H9 (cell line): ENCODE results near the gene ICAM4. TPM values are rescaled to one million over a fixed set of nuclear protein-coding genes. Genes with fewer than 3 reads are reported as not detected.

Source experiments
- DNase-seq: peaks from one replicate; pipeline ENCODE4 v3.0.0-alpha.2; 2017
- H2AFZ ChIP-seq: one replicate; pipeline ENCODE4 v1.6.1; 2013; ENCODE audit warnings: mild to moderate bottlenecking, low read length, control low read depth, moderate library complexity
- H2AK5ac ChIP-seq: 2 replicates; pipeline ENCODE4 v1.6.1; 2013; ENCODE audit warnings: low read length, control low read depth, mixed read lengths; ENCODE audit not compliant: insufficient read length
- H2BK120ac ChIP-seq: one replicate; pipeline ENCODE4 v1.6.1; 2013; ENCODE audit warnings: low read depth, mild to moderate bottlenecking, low read length, control low read depth, inconsistent platforms; ENCODE audit not compliant: poor library complexity, severe bottlenecking
- H2BK12ac ChIP-seq: 2 replicates; pipeline ENCODE4 v1.6.1; 2013; ENCODE audit warnings: low read length, control low read depth, mixed read lengths, low read depth; ENCODE audit not compliant: insufficient read length
- H2BK15ac ChIP-seq: 2 replicates; pipeline ENCODE4 v1.6.1; 2013; ENCODE audit warnings: low read depth, low read length, control low read depth
- H2BK20ac ChIP-seq: one replicate; pipeline ENCODE4 v1.6.1; 2013; ENCODE audit warnings: low read depth, mild to moderate bottlenecking, low read length, control low read depth, inconsistent platforms; ENCODE audit not compliant: poor library complexity, severe bottlenecking
- H2BK5ac ChIP-seq: 2 replicates; pipeline ENCODE4 v1.6.1; 2013; ENCODE audit warnings: low read length, control low read depth, mixed read lengths; ENCODE audit not compliant: insufficient read length
- H3K14ac ChIP-seq: 2 replicates; pipeline ENCODE4 v1.6.1; 2013; ENCODE audit warnings: low read length, control low read depth; ENCODE audit not compliant: insufficient read depth
- H3K18ac ChIP-seq: 2 replicates; pipeline ENCODE4 v1.6.1; 2013; ENCODE audit warnings: low read depth, mild to moderate bottlenecking, mixed read lengths, low read length, control low read depth; ENCODE audit not compliant: insufficient read length
- H3K23ac ChIP-seq: 2 replicates; pipeline ENCODE4 v1.6.1; 2013; ENCODE audit warnings: low read length, control low read depth, mixed read lengths, low read depth; ENCODE audit not compliant: insufficient read length
- H3K23me2 ChIP-seq: 2 replicates; pipeline ENCODE4 v1.6.1; 2013; ENCODE audit warnings: low read depth, mild to moderate bottlenecking, mixed read lengths, low read length, control low read depth; ENCODE audit not compliant: insufficient read length, poor library complexity, severe bottlenecking
- H3K27ac ChIP-seq: 2 replicates; pipeline ENCODE4 v1.5.1; 2013; ENCODE audit warnings: low read length, control low read depth, mixed read lengths, low read depth; ENCODE audit not compliant: insufficient read length
- H3K27me3 ChIP-seq: 2 replicates; pipeline ENCODE4 v1.6.1; 2013; ENCODE audit warnings: low read length, control low read depth, inconsistent platforms; ENCODE audit not compliant: insufficient read depth
- H3K4ac ChIP-seq: 2 replicates; pipeline ENCODE4 v1.6.1; 2013; ENCODE audit warnings: low read depth, mild to moderate bottlenecking, control low read depth, inconsistent platforms, low read length, moderate library complexity
- H3K4me1 ChIP-seq: 2 replicates; pipeline ENCODE4 v1.6.1; 2013; ENCODE audit warnings: low read length, control low read depth, inconsistent platforms; ENCODE audit not compliant: insufficient read depth
- H3K4me2 ChIP-seq: 2 replicates; pipeline ENCODE4 v1.6.1; 2013; ENCODE audit warnings: low read length, control low read depth, mixed read lengths; ENCODE audit not compliant: insufficient read length, insufficient read depth
- H3K56ac ChIP-seq: 2 replicates; pipeline ENCODE4 v1.6.1; 2013; ENCODE audit warnings: low read depth, mild to moderate bottlenecking, mixed read lengths, low read length, control low read depth; ENCODE audit not compliant: insufficient read length
- H3K79me1 ChIP-seq: 2 replicates; pipeline ENCODE4 v1.6.1; 2013; ENCODE audit warnings: low read depth, mild to moderate bottlenecking, moderate library complexity, low read length, control low read depth, inconsistent platforms; ENCODE audit not compliant: insufficient read depth, poor library complexity, severe bottlenecking
- H3K79me2 ChIP-seq: 2 replicates; pipeline ENCODE4 v1.6.1; 2013; ENCODE audit warnings: low read length, control low read depth, inconsistent platforms; ENCODE audit not compliant: insufficient read depth
- H3K9ac ChIP-seq: 2 replicates; pipeline ENCODE4 v1.6.1; 2013; ENCODE audit warnings: low read length, control low read depth, mixed read lengths; ENCODE audit not compliant: insufficient read length; ENCODE audit errors: extremely low read depth
- H3K9me3 ChIP-seq: one replicate; pipeline ENCODE4 v1.6.1; 2013; ENCODE audit warnings: low read depth, low read length, inconsistent platforms; ENCODE audit not compliant: control insufficient read depth
- H3T11ph ChIP-seq: one replicate; pipeline ENCODE4 v1.6.1; 2013; ENCODE audit warnings: mild to moderate bottlenecking, low read length, control low read depth, inconsistent platforms
- H4K20me1 ChIP-seq: one replicate; pipeline ENCODE4 v1.6.1; 2013; ENCODE audit not compliant: control insufficient read depth, insufficient read length, insufficient read depth
- H4K5ac ChIP-seq: 2 replicates; pipeline ENCODE4 v1.6.1; 2013; ENCODE audit warnings: low read depth, mild to moderate bottlenecking, mixed read lengths, low read length, control low read depth; ENCODE audit not compliant: insufficient read length
- H4K8ac ChIP-seq: replicated peaks from 2 replicates; pipeline ENCODE4 v1.6.1; 2013; ENCODE audit warnings: low read length, control low read depth, mixed read lengths, low read depth; ENCODE audit not compliant: insufficient read length
- H4K91ac ChIP-seq: 2 replicates; pipeline ENCODE4 v1.6.1; 2013; ENCODE audit warnings: low read depth, mild to moderate bottlenecking, moderate library complexity, mixed read lengths, low read length, control low read depth; ENCODE audit not compliant: insufficient read length
- H3K27ac Mint-ChIP-seq, 3 experiments: 2 replicates in 2 of 3; 3 replicates in 1 of 3; pipeline ENCODE4 v1.8.0; 2020 to 2021; ENCODE audit warnings: mixed read lengths in 3 of 3, mild to moderate bottlenecking in 1 of 3, moderate library complexity in 1 of 3
- H3K27me3 Mint-ChIP-seq: 2 replicates; pipeline ENCODE4 v1.8.0; 2021; ENCODE audit warnings: low read depth, mild to moderate bottlenecking, moderate library complexity, mixed read lengths
- H3K36me3 Mint-ChIP-seq, 3 experiments: 2 replicates in 2 of 3; 3 replicates in 1 of 3; pipeline ENCODE4 v1.8.0; 2020 to 2021; ENCODE audit warnings: low read depth in 3 of 3, mixed read lengths in 3 of 3; ENCODE audit not compliant: insufficient read depth in 1 of 3
- H3K4me1 Mint-ChIP-seq, 2 experiments: 2 replicates each; pipeline ENCODE4 v1.8.0; 2020; ENCODE audit warnings: mixed read lengths in 2 of 2
- H3K4me3 Mint-ChIP-seq, 2 experiments: 2 replicates in 1 of 2; 3 replicates in 1 of 2; pipeline ENCODE4 v1.8.0; 2020 to 2021; ENCODE audit warnings: mild to moderate bottlenecking in 2 of 2, mixed read lengths in 2 of 2, moderate library complexity in 1 of 2
- H3K9me3 Mint-ChIP-seq, 2 experiments: 2 replicates in 1 of 2; 3 replicates in 1 of 2; pipeline ENCODE4 v1.8.0; 2020; ENCODE audit warnings: mild to moderate bottlenecking in 2 of 2, mixed read lengths in 2 of 2, moderate library complexity in 1 of 2
- WGBS: extraction: QIAGEN DNeasy Blood & Tissue Kit; methylation state at CpG from one replicate; pipeline ENCODE4 v1.1.7; 2013; ENCODE audit warnings: missing lambda C conversion rate, low lambda C conversion rate, mixed read lengths; ENCODE audit not compliant: insufficient read length; ENCODE audit errors: extremely low coverage; 5-methylcytosine and 5-hydroxymethylcytosine counted together
- total RNA-seq: library from RNA; stranded (reverse); gene quantifications from 2 replicates; pipeline ENCODE4 v1.2.1, GENCODE V29; 2021
- TF ChIP-seq, protein P1 (sequence below): fragments of 200-600 bp; sonication (generic); conservative IDR thresholded peaks from 3 replicates; pipeline ENCODE4 v1.8.0; 2021; ENCODE audit warnings: antibody characterized with exemption, mild to moderate bottlenecking

ICAM4 gene
- total RNA-seq, 1 experiment from 2014 or later: 1.1 TPM

DNA sequence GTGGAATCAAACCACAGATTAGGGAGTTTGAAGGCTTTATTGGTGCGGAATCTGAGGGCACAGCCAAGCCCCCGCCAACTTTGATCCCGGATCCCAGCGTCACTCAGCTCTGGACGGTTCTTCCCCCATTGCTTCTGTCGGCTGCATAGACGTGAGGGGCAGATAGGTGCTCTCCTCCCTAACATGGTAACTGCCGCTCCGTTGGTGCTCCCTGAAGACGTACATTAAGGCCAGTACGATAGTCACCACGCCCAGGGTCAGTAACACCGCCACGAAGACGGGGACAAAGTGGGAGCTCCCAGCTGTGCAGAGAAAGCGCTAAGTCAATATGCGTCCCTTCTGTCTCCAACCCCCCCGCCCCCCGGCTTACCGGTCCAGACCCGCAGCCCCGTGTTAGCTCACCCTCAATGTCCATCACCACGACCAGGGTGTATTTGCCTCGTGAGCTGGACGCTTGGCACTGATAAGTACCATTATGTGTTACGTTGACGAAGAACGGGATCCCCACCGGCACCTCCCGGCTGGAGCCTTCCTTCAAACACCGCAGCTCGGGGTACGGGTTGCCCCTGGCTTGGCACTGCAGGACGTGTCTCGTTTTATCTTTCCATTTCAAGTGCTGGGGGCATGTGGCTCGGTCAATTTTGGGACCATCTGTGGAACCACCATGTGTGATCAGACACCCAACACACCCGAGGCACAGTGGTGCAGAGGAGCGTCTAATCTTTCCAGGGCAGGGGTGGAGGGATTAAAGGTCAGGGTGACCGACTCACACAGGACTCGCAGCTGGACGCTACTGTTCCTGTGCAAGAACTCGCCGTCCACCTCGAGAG lies 47.2 kb downstream of the ICAM4 start:
- H3K27me3 ChIP-seq: no peaks in the 10 kb centered on the region; the same call in 1 of the 2 replicates
- no peak overlapping the region for H2AK5ac ChIP-seq
- peak overlapping the region; percentile 45 for H3K9ac ChIP-seq
- no peak overlapping the region for H2BK12ac ChIP-seq
- no peak overlapping the region for H3K56ac ChIP-seq
- H3K14ac ChIP-seq: no peak overlapping the region
- Mint-ChIP-seq H3K9me3 (no peaks in the 10 kb centered on the region; a peak in 2 of 5 replicates), H3K36me3 (peaks cover 7 to 27% (median 16%) of the 10 kb centered on the region in 3 experiments; a peak in 6 of 7 replicates), H3K4me1 (peaks cover 24% of the 10 kb centered on the region in 2 experiments), H3K27ac (peak overlapping the region in 2 of 3 experiments; percentile 40 to 91; a peak in 4 of 7 replicates), H3K4me3 (peak overlapping the region; percentile 95 to 96), H3K27me3 (no peaks in the 10 kb centered on the region; the same call in 1 of the 2 replicates)
- DNase-seq: no peak
- no peak overlapping the region for H2BK120ac ChIP-seq
- no peak overlapping the region for H2BK15ac ChIP-seq
- no peak overlapping the region for H4K5ac ChIP-seq
- H3T11ph ChIP-seq: no peak overlapping the region
- H3K4me1 ChIP-seq: peaks cover 3% of the 10 kb centered on the region; the same call in 1 of the 2 replicates
- H3K79me1 ChIP-seq: peaks cover 4% of the 10 kb centered on the region
- H2BK20ac ChIP-seq: no peak overlapping the region
- no peak overlapping the region for H3K4ac ChIP-seq
- no peaks in the 10 kb centered on the region for H3K9me3 ChIP-seq
- no peak overlapping the region for H4K8ac ChIP-seq
- H4K20me1 ChIP-seq: no peaks in the 10 kb centered on the region
- TF ChIP-seq, protein P1, sequence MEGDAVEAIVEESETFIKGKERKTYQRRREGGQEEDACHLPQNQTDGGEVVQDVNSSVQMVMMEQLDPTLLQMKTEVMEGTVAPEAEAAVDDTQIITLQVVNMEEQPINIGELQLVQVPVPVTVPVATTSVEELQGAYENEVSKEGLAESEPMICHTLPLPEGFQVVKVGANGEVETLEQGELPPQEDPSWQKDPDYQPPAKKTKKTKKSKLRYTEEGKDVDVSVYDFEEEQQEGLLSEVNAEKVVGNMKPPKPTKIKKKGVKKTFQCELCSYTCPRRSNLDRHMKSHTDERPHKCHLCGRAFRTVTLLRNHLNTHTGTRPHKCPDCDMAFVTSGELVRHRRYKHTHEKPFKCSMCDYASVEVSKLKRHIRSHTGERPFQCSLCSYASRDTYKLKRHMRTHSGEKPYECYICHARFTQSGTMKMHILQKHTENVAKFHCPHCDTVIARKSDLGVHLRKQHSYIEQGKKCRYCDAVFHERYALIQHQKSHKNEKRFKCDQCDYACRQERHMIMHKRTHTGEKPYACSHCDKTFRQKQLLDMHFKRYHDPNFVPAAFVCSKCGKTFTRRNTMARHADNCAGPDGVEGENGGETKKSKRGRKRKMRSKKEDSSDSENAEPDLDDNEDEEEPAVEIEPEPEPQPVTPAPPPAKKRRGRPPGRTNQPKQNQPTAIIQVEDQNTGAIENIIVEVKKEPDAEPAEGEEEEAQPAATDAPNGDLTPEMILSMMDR: no peak
- no peak overlapping the region for H2BK5ac ChIP-seq
- no peak overlapping the region for H4K91ac ChIP-seq
- H3K23me2 ChIP-seq: peaks cover 24% of the 10 kb centered on the region
- H3K79me2 ChIP-seq: peaks cover 8% of the 10 kb centered on the region; the same call in 1 of the 2 replicates
- H3K27ac ChIP-seq: no peak overlapping the region
- WGBS: no CpG with 5 or more reads among the region's 44 CpGs
- H2AFZ ChIP-seq: no peak overlapping the region
- H3K4me2 ChIP-seq: peak overlapping the region; percentile 91
- no peak overlapping the region for H3K23ac ChIP-seq
- no peak overlapping the region for H3K18ac ChIP-seq
